Measurements from ENCODE around the gene ANKRD13A. TPM values are rescaled to one million over a fixed set of nuclear protein-coding genes. Genes with fewer than 3 reads are reported as not detected.
A peak's percentile ranks its signal among the peaks of the same experiment; 100 is the strongest.

Gene ANKRD13A
- total and polyA plus RNA-seq, 2 of the 13 experiments (the other 11 are each of a cell fraction or from before 2014, with no cell fraction given): 34.1 to 41.6 TPM

- TF ChIP-seq NFE2L1 (CRISPR knock-in tag; IDR thresholded peaks at IDR 0.05; ENCODE audit: borderline replicate concordance) (no peak), CTCF (CRISPR knock-in tag; IDR thresholded peaks at IDR 0.05) (peak; percentile 75), ZNF501 (CRISPR knock-in tag; IDR thresholded peaks at IDR 0.05) (peak; percentile 75; the same call in 1 of the 2 replicates), POLR2A (IDR thresholded peaks at IDR 0.05; ENCODE audit: insufficient read depth in 1 of 2, low read depth in 2 of 2, low read length in 2 of 2) (peak; percentile 89 to 94), PRDM10 (CRISPR knock-in tag; IDR thresholded peaks at IDR 0.05; ENCODE audit: low read depth) (peak; percentile 88), ZNF629 (CRISPR knock-in tag; conservative IDR thresholded peaks at IDR 0.05) (peak; percentile 54; the same call in 1 of the 2 replicates), SMYD3 (CRISPR knock-in tag; IDR thresholded peaks at IDR 0.05) (no peak), SP4 (CRISPR knock-in tag; IDR thresholded peaks at IDR 0.05) (peak; percentile 70; the same call in 1 of the 2 replicates), E2F2 (CRISPR knock-in tag; IDR thresholded peaks at IDR 0.05; ENCODE audit: borderline replicate concordance) (0 out of 2 replicates have a peak, but pooled peaks have one; percentile 18), ZNF605 (CRISPR knock-in tag; IDR thresholded peaks at IDR 0.05) (peak; percentile 91), ZNF841 (CRISPR knock-in tag; IDR thresholded peaks at IDR 0.05; ENCODE audit: borderline replicate concordance) (no peak), ATF7-NPFF (CRISPR knock-in tag; IDR thresholded peaks at IDR 0.05; ENCODE audit: low read depth) (peak; percentile 40; the same call in 1 of the 2 replicates), ZNF441 (CRISPR knock-in tag; IDR thresholded peaks at IDR 0.05; ENCODE audit: borderline replicate concordance) (0 out of 2 replicates have a peak, but pooled peaks have one; percentile 41), MAZ (IDR thresholded peaks at IDR 0.05; ENCODE audit: borderline replicate concordance, low read depth, low read length) (no peak), MAZ (CRISPR knock-in tag; IDR thresholded peaks at IDR 0.05; ENCODE audit: low read depth) (peak; percentile 82), SRSF9 (IDR thresholded peaks at IDR 0.05; ENCODE audit: borderline replicate concordance, insufficient read depth, low read depth, low read length, poor library complexity, severe bottlenecking) (no peak), PRMT3 (CRISPR knock-in tag; IDR thresholded peaks at IDR 0.05; ENCODE audit: borderline replicate concordance, low read depth) (no peak), ZNF598 (CRISPR knock-in tag; IDR thresholded peaks at IDR 0.05; ENCODE audit: borderline replicate concordance) (peak; percentile 95), MAFG (CRISPR knock-in tag; IDR thresholded peaks at IDR 0.05) (no peak), ZEB1 (IDR thresholded peaks at IDR 0.05; ENCODE audit: insufficient replicate concordance, low read depth) (peak; percentile 27)
- TF ChIP-seq, protein P1, sequence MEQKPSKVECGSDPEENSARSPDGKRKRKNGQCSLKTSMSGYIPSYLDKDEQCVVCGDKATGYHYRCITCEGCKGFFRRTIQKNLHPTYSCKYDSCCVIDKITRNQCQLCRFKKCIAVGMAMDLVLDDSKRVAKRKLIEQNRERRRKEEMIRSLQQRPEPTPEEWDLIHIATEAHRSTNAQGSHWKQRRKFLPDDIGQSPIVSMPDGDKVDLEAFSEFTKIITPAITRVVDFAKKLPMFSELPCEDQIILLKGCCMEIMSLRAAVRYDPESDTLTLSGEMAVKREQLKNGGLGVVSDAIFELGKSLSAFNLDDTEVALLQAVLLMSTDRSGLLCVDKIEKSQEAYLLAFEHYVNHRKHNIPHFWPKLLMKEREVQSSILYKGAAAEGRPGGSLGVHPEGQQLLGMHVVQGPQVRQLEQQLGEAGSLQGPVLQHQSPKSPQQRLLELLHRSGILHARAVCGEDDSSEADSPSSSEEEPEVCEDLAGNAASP (CRISPR knock-in tag; IDR thresholded peaks at IDR 0.05; ENCODE audit: borderline replicate concordance): peak; percentile 81; the same call in 1 of the 2 replicates
Measured at GRCh38 chr12:110048242-110049027, 49.2 kb downstream of the ANKRD13A start, which contains the start of gene C12orf76 (continued).

Measured in HepG2 (cell line).